ENCODE measurements around the gene EMSY.
A peak's percentile ranks its signal among the peaks of the same experiment; 100 is the strongest.

Gene EMSY

DNA sequence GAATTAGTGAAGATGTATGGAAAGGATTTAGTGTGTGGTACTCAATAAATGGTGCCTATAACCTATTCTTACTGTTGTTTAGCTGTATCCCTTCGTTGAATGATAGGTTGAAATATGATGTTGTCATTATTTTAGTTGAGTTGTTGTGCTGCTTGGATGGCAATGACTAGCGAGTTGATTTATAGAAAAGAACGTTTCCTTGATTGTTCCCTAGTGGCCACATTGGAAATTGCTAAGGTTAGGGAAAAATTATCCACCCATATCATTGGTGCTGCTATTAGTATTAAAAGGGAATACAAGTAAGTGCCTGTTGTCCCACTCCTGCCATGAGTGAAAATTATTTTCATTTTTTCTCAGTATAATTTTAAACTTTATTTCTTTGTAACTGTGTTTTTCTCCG, 14.5 kb downstream of the EMSY start:
- peak; percentile 10 for DNase-seq (ENCODE audit: low spot score)

GRCh38 chr11:76459846-76460245, 15.0 kb downstream of the EMSY start:
- no peak for DNase-seq (ENCODE audit: low spot score)

- no peak for DNase-seq (ENCODE audit: low spot score)
These were observed 17.5 kb downstream of the EMSY start for GRCh38 chr11:76462317-76462716.

GRCh38 chr11:76465701-76466100, 20.9 kb downstream of the EMSY start:
- no peak for DNase-seq (ENCODE audit: low spot score)

- no peak for DNase-seq (ENCODE audit: low spot score)
These were observed 21.8 kb downstream of the EMSY start for GRCh38 chr11:76466666-76467065.

GRCh38 chr11:76469141-76469540, 24.3 kb downstream of the EMSY start:
- DNase-seq (ENCODE audit: low spot score): no peak

- no peak for DNase-seq (ENCODE audit: low spot score)
These were observed 26.6 kb downstream of the EMSY start for GRCh38 chr11:76471382-76471781.

- no peak for DNase-seq (ENCODE audit: low spot score)
These were observed 35.4 kb downstream of the EMSY start for GRCh38 chr11:76480241-76480640.

GRCh38 chr11:76491644-76492043, 46.8 kb downstream of the EMSY start:
- no peak for DNase-seq (ENCODE audit: low spot score)

GRCh38 chr11:76493040-76493439, 48.2 kb downstream of the EMSY start:
- no peak for DNase-seq (ENCODE audit: low spot score)

- no peak for DNase-seq (ENCODE audit: low spot score)
These were observed 49.1 kb downstream of the EMSY start for GRCh38 chr11:76493626-76494539.

- no peak for DNase-seq (ENCODE audit: low spot score)
These were observed 50.2 kb downstream of the EMSY start for GRCh38 chr11:76495019-76495418.

DNA sequence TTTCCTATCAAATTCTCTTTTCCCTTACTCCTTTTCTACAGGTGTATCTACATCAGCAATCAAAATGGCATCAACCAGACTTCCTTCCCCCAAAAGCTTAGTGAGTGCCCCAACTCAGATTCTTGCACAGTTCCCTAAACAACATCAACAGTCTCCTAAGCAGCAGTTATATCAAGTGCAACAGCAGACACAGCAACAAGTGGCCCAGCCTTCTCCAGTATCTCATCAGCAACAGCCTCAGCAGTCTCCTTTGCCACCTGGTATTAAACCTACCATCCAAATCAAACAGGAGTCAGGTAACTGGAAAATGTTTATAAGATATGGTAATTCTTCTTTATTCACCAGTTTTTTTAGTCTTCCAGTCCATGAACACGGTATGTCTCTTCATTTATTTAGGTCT, 51.4 kb downstream of the EMSY start:
- no peak for DNase-seq (ENCODE audit: low spot score)

DNA sequence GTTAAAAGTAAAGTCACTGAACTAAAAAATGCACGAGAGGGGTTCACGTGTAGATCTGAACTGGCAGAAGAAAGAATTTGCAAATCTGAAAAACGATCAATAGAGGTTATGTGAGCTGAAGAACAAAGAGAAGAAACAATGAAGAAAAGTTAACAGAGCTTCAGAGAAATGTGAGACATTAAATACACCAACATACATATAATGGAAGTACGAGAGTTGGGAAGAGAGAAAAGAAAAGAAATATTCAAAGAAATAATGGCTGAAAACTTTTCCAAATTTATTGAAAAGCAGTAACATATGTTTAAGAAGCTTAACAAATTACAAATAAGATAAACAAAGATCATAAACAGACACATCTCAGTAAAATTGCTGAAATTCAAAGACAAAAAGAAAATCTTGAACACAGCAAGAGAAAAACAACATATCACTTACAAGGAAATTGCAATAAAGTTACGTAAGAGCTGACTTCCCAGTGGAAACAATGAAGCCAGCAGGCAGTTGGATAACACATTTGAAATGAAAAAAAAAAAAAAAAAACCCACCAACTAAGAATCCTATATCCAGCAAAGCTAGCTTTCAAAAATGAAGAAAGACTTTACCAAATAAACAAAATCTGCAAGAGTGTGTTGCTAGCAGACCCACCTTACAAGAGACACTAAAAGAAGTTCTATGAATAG, 56.8 kb downstream of the EMSY start:
- no peak for DNase-seq (ENCODE audit: low spot score)

- DNase-seq (ENCODE audit: low spot score): no peak
These were observed 62.0 kb downstream of the EMSY start for GRCh38 chr11:76506833-76507232.

GRCh38 chr11:76510060-76511047, 65.5 kb downstream of the EMSY start:
- DNase-seq (ENCODE audit: low spot score): peak; percentile 58

DNA sequence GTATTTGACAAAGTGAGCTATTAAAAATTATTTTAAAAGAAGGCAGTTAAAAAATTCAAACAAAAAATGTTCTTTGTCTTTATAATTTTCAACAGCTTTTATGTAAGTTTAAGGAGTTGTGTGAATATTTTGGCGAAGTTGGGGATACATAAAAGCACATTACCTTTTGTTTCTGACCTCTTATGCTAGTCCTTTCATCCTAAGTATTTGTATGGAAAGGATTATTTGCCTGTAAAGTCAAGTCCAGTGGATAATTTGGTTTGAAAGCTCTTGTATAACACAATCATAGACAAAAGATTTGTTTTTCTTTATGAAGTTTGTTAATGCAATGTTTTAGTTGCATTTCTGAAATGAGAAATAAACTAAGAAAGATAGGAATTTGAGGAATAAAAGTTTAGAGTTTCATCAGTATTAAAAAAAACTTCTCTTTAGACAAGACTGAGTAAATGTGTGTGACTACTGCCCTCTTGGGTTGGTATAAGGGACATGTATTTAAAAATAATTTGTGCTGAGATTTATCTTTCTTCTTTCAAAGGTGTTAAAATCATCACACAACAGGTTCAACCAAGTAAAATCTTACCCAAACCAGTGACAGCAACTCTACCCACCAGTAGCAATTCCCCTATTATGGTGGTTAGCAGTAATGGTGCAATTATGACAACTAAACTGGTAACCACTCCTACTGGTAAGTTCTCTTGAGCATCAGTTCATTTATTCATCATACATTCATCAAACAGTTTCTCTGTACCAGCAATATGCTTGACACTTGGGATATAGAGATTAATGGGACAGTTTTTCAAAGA, 68.2 kb downstream of the EMSY start:
- peak; percentile 24 for DNase-seq (ENCODE audit: low spot score)

DNA sequence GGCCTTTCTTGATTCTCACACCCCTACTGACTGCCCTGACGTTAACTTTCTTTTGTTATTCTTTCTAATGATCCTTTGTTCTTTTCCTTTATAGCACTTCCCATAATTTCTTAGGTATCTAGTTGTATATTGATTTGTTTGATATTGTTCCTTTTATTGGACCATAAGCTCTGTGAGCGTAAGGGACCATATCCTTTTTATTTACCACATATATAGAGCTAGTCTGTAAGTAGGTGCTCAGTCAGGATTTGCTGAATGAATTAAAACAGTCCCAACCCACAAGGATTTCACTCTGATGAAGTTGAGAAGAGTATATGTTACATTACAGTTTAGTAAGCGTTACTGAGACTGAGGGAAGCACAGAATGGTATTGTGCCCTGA, 68.8 kb downstream of the EMSY start:
- no peak for DNase-seq (ENCODE audit: low spot score)

- DNase-seq (ENCODE audit: low spot score): no peak
These were observed 70.7 kb downstream of the EMSY start for GRCh38 chr11:76515494-76515893.

DNA sequence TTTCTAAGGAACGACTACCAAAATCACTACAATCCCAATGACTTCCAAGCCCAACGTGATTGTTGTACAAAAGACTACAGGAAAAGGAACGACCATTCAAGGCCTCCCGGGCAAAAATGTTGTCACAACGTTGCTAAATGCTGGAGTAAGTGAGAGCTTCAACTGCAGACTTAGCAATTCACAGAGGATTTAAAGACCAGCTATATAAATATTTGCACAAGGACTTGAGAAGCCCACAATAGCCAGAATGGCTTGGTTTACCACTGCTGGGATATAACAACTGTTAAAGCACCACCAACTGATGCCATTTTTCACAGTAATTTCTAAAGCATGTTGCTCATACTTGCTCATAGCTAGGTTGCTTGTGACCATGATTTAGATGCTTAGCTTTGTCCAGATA, 78.3 kb downstream of the EMSY start:
- no peak for DNase-seq (ENCODE audit: low spot score)

DNA sequence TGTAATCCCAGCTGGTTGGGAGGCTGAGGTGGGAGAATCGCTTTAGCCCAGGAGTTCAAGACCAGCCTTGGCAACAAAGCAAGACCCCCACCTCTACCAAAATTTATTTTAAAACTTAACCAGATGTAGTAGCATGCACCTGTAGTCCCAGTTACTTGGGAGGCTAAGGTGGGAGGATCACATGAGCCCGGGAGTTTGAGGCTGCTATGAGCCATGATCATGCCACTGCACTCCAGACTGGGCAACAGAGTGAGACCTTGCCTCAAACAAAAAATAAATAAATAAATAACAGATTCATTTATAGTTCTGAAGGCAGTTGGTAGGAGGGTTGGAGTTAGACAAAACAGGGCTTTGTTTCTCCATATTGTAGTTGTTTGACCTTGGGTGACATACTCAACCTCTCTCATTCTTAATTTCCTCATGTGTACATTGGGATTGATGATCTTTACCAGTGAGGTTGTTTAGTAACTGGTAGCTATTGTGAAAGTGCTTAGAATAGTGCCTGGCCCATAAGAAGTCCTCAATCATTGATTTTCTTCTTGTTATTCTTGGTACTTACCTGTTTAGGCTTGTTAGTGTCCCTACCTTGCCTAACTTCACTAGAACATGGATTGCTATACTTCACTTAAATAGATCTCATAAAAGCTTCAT, 79.1 kb downstream of the EMSY start:
- no peak for DNase-seq (ENCODE audit: low spot score)

All from AG20443 (cell line).